NK-92 (cell line): ENCODE data around the gene NLGN4X.

Source experiments
- DNase-seq: peaks from one replicate; lab custom pipeline; 2025; ENCODE audit not compliant: unreplicated experiment; lab: John Stamatoyannopoulos, UW

Gene NLGN4X

GRCh38 chrX:5876984-5877596 lies 351.6 kb downstream of the NLGN4X start:
- DNase-seq = no peak

- DNase-seq = no peak
Measured at GRCh38 chrX:5870238-5870637, 358.4 kb downstream of the NLGN4X start.

- no peak for DNase-seq
Measured at GRCh38 chrX:5869786-5870185, 358.9 kb downstream of the NLGN4X start.

GRCh38 chrX:5867778-5868177 lies 360.9 kb downstream of the NLGN4X start:
- no peak for DNase-seq

- DNase-seq = no peak
Measured at GRCh38 chrX:5857232-5857631, 371.4 kb downstream of the NLGN4X start.

GRCh38 chrX:5852941-5853340 lies 375.7 kb downstream of the NLGN4X start:
- no peak for DNase-seq

- no peak for DNase-seq
Measured at GRCh38 chrX:5842601-5843000, 386.1 kb downstream of the NLGN4X start.
